ENCODE data around the gene PIGBOS1.

The PIGBOS1 gene, protein sequence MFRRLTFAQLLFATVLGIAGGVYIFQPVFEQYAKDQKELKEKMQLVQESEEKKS

DNA sequence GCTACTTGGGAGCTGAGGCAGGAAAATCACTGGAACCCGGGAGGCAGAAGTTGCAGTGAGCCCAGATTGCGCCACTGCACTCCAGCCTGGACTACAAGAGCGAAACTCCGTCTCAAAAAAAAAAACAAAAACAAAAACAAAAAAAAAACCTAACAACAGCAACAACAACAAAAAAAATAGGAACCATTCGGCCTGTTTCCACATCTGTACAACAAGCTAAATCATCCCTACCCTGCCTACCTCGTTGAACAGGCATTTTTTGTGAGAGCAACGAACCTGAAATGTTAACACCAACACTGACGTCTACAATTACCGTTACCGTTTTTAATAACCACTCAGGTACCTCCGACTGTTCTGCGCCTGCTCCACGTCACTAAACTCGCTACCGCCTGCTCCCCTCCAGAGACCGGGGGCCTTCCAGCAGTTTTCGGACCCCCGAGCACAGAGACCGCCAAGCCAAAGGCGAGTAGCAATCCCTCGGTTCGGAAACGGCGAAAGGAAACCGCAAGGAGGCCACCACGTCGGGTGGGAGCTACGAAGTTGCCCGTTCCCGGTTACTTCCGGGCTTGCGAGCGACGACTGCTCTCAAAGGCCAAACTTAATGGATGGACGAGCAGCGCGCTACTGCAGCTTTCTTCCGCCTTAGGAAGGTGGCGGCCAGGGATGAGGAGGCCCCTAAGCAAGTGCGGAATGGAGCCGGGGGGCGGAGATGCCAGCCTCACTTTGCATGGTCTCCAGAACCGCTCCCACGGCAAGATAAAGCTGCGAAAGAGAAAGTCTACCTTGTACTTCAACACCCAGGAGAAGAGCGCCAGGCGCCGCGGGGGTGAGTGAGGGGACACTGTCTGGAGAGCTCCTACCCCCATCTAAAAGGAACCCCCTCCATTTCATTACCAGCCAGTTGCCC lies at the start of gene PIGBOS1, which contains the start of gene PIGB:
Gene PIGBOS1, minus strand, starts transcription at position 536 of the 907 bp plus-strand sequence. CDS start 1,331 bp downstream, outside the sequence.
Gene PIGB, plus strand, starts transcription at position 635 of the 907 bp plus-strand sequence. Its CDS starts 29 bp downstream, at position 664.
- peak within 1 kb of the TSS; percentile 86 to 89 for H3K27ac ChIP-seq (ENCODE audit: low read depth in 2 of 2, low read length in 2 of 2)
- peaks cover 2 to 4% of the 10 kb centered on the region in 2 donors for H3K4me1 ChIP-seq (ENCODE audit: control insufficient read depth in 2 of 2, insufficient read depth in 2 of 2, low read length in 2 of 2)
- no peaks in the 10 kb centered on the region for H3K27me3 ChIP-seq (ENCODE audit: control insufficient read depth in 2 of 2, insufficient read depth in 2 of 2, low read length in 2 of 2)
- no peaks in the 10 kb centered on the region for H3K9me3 ChIP-seq (ENCODE audit: control insufficient read depth in 2 of 2, low read length in 2 of 2)
- peak within 1 kb of the TSS; percentile 98 to 99 for H3K4me3 ChIP-seq (ENCODE audit: low read length in 2 of 2)
- H3K9ac ChIP-seq (ENCODE audit: low read depth in 1 of 2, low read length in 2 of 2) = peak within 1 kb of the TSS; percentile 84 to 94
- no peaks in the 10 kb centered on the region for H3K36me3 ChIP-seq (ENCODE audit: control insufficient read depth in 2 of 2, insufficient read depth in 2 of 2, low read length in 2 of 2)

DNA sequence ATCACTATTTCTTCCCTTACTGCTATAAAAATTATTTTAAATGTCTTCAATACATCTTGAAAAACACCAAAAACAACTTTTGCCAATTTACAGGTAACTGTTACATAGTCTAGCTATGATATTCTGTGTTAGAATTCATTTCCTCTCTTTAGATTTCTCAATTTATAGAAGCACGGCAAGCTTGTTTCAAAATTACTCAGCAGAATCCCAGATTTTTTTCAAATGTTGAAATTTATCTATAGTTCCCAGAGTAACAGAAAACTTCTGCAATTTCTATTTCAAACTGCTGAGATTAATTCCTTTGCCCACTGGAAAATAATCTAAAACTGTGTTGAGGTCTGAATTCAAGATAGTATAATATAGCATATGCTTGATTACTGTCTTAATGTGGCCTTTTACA lies 48.1 kb upstream of the PIGBOS1 start:
- H3K4me1 ChIP-seq (ENCODE audit: control insufficient read depth in 2 of 2, insufficient read depth in 2 of 2, low read length in 2 of 2) = no peaks in the 10 kb centered on the region
- H3K27me3 ChIP-seq (ENCODE audit: control insufficient read depth in 2 of 2, insufficient read depth in 2 of 2, low read length in 2 of 2) = no peaks in the 10 kb centered on the region
- no peak overlapping the region for H3K4me3 ChIP-seq (ENCODE audit: low read length in 2 of 2)
- peaks cover 4 to 7% of the 10 kb centered on the region in 2 donors for H3K36me3 ChIP-seq (ENCODE audit: control insufficient read depth in 2 of 2, insufficient read depth in 2 of 2, low read length in 2 of 2)
- H3K9me3 ChIP-seq (ENCODE audit: control insufficient read depth in 2 of 2, low read length in 2 of 2) = no peaks in the 10 kb centered on the region
- no peak overlapping the region for H3K9ac ChIP-seq (ENCODE audit: low read depth in 1 of 2, low read length in 2 of 2)
- H3K27ac ChIP-seq (ENCODE audit: low read depth in 2 of 2, low read length in 2 of 2) = no peak overlapping the region

DNA sequence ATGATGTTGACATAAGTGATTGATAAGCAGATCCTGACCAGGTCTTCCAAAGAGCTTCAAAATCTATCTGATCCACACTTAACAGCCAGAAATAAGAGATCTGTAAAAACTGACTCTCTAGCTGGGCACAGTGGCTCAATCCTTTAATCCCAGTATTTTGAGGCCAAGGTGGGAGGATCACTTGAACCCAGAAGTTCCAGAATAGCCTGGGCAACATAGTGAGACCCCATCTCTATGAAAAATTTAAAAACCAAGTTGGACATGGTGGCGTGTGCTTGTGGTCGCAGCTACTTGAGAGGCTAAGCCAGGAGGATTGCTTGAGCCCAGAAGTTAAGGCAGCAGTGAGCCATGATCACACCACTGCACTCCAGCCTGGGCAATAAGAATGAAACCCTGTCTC lies 43.7 kb upstream of the PIGBOS1 start:
- Histone ChIP-seq H3K9ac (ENCODE audit: low read depth in 1 of 2, low read length in 2 of 2) (no peak overlapping the region), H3K4me3 (ENCODE audit: low read length in 2 of 2) (no peak overlapping the region), H3K27me3 (ENCODE audit: control insufficient read depth in 2 of 2, insufficient read depth in 2 of 2, low read length in 2 of 2) (no peaks in the 10 kb centered on the region), H3K27ac (ENCODE audit: low read depth in 2 of 2, low read length in 2 of 2) (no peak overlapping the region), H3K4me1 (ENCODE audit: control insufficient read depth in 2 of 2, insufficient read depth in 2 of 2, low read length in 2 of 2) (no peaks in the 10 kb centered on the region), H3K36me3 (ENCODE audit: control insufficient read depth in 2 of 2, insufficient read depth in 2 of 2, low read length in 2 of 2) (peaks cover 7% of the 10 kb centered on the region in 2 donors), H3K9me3 (ENCODE audit: control insufficient read depth in 2 of 2, low read length in 2 of 2) (no peaks in the 10 kb centered on the region)

DNA sequence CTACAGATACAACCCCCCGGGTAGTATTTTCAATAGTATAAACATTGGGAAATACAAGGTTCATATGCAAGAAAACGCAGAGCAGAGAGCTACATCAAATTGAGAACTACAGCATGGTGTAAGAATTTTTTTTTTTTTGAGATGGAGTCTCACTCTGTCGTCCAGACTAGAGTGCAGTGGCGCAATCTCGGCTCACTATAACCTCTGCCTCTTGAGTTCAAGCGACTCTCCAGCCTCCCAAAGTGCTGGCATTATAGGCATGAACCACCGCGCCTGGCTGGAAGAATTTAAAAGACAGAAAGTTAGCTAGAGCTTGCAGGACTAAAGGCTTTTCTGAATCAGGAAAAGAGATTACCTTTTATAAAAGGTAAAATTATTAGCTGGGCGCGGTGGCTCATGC lies 42.1 kb upstream of the PIGBOS1 start:
- Histone ChIP-seq H3K27me3 (ENCODE audit: control insufficient read depth in 2 of 2, insufficient read depth in 2 of 2, low read length in 2 of 2) (no peaks in the 10 kb centered on the region), H3K9ac (ENCODE audit: low read depth in 1 of 2, low read length in 2 of 2) (no peak overlapping the region), H3K27ac (ENCODE audit: low read depth in 2 of 2, low read length in 2 of 2) (no peak overlapping the region), H3K9me3 (ENCODE audit: control insufficient read depth in 2 of 2, low read length in 2 of 2) (no peaks in the 10 kb centered on the region), H3K4me1 (ENCODE audit: control insufficient read depth in 2 of 2, insufficient read depth in 2 of 2, low read length in 2 of 2) (no peaks in the 10 kb centered on the region), H3K4me3 (ENCODE audit: low read length in 2 of 2) (no peak overlapping the region), H3K36me3 (ENCODE audit: control insufficient read depth in 2 of 2, insufficient read depth in 2 of 2, low read length in 2 of 2) (peaks cover 7 to 16% of the 10 kb centered on the region in 2 donors)

DNA sequence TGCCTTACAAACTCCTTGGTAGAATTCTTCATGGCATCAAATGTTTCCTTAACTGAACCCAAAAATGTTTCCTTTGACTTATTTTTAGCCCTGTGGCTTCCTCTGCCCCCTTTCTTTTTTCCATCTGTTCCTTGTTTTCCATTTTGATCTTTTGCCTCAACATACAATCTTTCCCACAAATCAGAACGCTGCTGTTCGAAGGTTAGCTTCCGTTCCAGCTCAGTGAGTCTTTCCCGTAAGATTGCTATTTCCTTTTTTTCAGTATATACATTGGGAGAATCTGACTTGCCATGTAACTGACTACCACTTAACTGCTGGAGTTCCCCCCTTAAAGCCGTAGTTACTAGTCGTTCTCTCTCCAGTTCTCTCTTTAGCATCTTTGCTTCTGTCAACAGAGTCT lies 41.3 kb upstream of the PIGBOS1 start:
- H3K4me3 ChIP-seq (ENCODE audit: low read length in 2 of 2) = no peak overlapping the region
- peaks cover 12 to 16% of the 10 kb centered on the region in 2 donors for H3K36me3 ChIP-seq (ENCODE audit: control insufficient read depth in 2 of 2, insufficient read depth in 2 of 2, low read length in 2 of 2)
- H3K9ac ChIP-seq (ENCODE audit: low read depth in 1 of 2, low read length in 2 of 2) = no peak overlapping the region
- no peaks in the 10 kb centered on the region for H3K27me3 ChIP-seq (ENCODE audit: control insufficient read depth in 2 of 2, insufficient read depth in 2 of 2, low read length in 2 of 2)
- no peaks in the 10 kb centered on the region for H3K9me3 ChIP-seq (ENCODE audit: control insufficient read depth in 2 of 2, low read length in 2 of 2)
- no peaks in the 10 kb centered on the region for H3K4me1 ChIP-seq (ENCODE audit: control insufficient read depth in 2 of 2, insufficient read depth in 2 of 2, low read length in 2 of 2)
- no peak overlapping the region for H3K27ac ChIP-seq (ENCODE audit: low read depth in 2 of 2, low read length in 2 of 2)

DNA sequence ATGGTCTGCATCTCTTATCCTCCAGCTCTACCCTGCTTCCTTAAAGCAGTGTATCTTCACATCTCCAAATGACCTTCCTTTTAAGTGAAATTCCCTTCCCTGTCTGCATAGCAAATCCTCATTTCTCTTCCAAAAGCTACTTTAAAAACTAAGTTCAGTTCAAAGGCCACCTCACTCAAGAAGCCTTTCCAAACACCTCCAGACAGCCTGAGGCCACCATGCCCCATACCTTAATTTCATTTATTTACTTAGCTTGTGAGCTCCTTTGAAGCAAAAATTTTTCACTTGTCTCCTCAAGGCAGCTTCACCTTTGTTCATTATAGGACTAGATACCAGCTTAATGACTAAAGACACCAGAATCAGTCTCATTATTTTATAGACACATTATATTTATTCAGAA lies 39.5 kb upstream of the PIGBOS1 start:
- Histone ChIP-seq H3K9ac (ENCODE audit: low read depth in 1 of 2, low read length in 2 of 2) (no peak overlapping the region), H3K4me3 (ENCODE audit: low read length in 2 of 2) (no peak overlapping the region), H3K27me3 (ENCODE audit: control insufficient read depth in 2 of 2, insufficient read depth in 2 of 2, low read length in 2 of 2) (no peaks in the 10 kb centered on the region), H3K27ac (ENCODE audit: low read depth in 2 of 2, low read length in 2 of 2) (no peak overlapping the region), H3K9me3 (ENCODE audit: control insufficient read depth in 2 of 2, low read length in 2 of 2) (no peaks in the 10 kb centered on the region), H3K36me3 (ENCODE audit: control insufficient read depth in 2 of 2, insufficient read depth in 2 of 2, low read length in 2 of 2) (peaks cover 9 to 16% of the 10 kb centered on the region in 2 donors), H3K4me1 (ENCODE audit: control insufficient read depth in 2 of 2, insufficient read depth in 2 of 2, low read length in 2 of 2) (no peaks in the 10 kb centered on the region)

DNA sequence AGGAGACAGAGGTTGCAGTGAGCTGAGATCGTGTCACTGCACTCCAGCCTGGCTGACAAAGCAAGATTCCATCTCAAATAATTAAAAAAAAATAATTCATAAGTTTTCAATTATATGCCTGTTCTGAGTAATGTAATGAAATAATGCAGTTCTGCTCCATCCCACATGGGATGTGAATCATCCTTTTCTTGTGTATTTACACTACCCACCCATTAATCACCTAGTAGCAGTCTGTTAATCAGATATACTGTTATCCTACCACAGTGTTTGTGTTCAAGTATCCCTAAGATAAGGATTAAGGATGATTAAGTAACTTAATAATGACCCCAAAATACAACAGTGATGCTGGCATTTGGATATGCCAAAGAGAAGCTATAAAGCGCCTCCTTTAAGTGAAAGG lies 38.9 kb upstream of the PIGBOS1 start:
- no peak overlapping the region for H3K27ac ChIP-seq (ENCODE audit: low read depth in 2 of 2, low read length in 2 of 2)
- H3K4me1 ChIP-seq (ENCODE audit: control insufficient read depth in 2 of 2, insufficient read depth in 2 of 2, low read length in 2 of 2) = no peaks in the 10 kb centered on the region
- H3K27me3 ChIP-seq (ENCODE audit: control insufficient read depth in 2 of 2, insufficient read depth in 2 of 2, low read length in 2 of 2) = no peaks in the 10 kb centered on the region
- H3K4me3 ChIP-seq (ENCODE audit: low read length in 2 of 2) = no peak overlapping the region
- no peak overlapping the region for H3K9ac ChIP-seq (ENCODE audit: low read depth in 1 of 2, low read length in 2 of 2)
- H3K9me3 ChIP-seq (ENCODE audit: control insufficient read depth in 2 of 2, low read length in 2 of 2) = no peaks in the 10 kb centered on the region
- peaks cover 9 to 16% of the 10 kb centered on the region in 2 donors for H3K36me3 ChIP-seq (ENCODE audit: control insufficient read depth in 2 of 2, insufficient read depth in 2 of 2, low read length in 2 of 2)

DNA sequence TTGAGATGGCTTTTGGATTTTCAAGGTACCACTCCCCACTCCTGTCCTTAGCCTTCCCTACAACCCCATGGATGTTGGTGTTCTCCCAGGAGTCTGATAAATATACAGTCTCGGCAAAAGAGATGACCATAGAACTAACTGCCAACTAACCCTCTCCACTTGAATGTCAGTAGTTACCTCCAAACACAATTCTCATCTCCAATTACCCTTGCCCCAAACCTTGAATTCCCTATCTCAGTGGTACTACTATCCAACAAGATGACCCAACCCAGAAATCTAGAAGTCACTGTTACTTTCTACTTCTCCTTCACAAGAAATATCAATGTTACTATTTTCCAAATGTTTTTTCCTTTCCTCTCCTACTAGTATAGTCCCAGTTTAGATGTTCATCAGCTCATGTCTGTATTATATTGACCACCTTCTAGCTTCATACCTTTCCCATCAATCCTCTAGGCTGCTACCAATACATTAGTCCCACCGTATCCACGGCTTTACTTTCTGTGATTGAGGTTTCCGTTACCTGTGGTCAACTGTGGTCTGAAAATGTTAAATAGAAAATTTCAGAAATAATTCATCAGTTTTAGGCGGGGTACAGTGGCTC lies 38.2 kb upstream of the PIGBOS1 start:
- no peak overlapping the region for H3K4me3 ChIP-seq (ENCODE audit: low read length in 2 of 2)
- no peak overlapping the region for H3K27ac ChIP-seq (ENCODE audit: low read depth in 2 of 2, low read length in 2 of 2)
- H3K9me3 ChIP-seq (ENCODE audit: control insufficient read depth in 2 of 2, low read length in 2 of 2) = no peaks in the 10 kb centered on the region
- no peaks in the 10 kb centered on the region for H3K4me1 ChIP-seq (ENCODE audit: control insufficient read depth in 2 of 2, insufficient read depth in 2 of 2, low read length in 2 of 2)
- peaks cover 9 to 16% of the 10 kb centered on the region in 2 donors for H3K36me3 ChIP-seq (ENCODE audit: control insufficient read depth in 2 of 2, insufficient read depth in 2 of 2, low read length in 2 of 2)
- H3K27me3 ChIP-seq (ENCODE audit: control insufficient read depth in 2 of 2, insufficient read depth in 2 of 2, low read length in 2 of 2) = no peaks in the 10 kb centered on the region
- no peak overlapping the region for H3K9ac ChIP-seq (ENCODE audit: low read depth in 1 of 2, low read length in 2 of 2)

DNA sequence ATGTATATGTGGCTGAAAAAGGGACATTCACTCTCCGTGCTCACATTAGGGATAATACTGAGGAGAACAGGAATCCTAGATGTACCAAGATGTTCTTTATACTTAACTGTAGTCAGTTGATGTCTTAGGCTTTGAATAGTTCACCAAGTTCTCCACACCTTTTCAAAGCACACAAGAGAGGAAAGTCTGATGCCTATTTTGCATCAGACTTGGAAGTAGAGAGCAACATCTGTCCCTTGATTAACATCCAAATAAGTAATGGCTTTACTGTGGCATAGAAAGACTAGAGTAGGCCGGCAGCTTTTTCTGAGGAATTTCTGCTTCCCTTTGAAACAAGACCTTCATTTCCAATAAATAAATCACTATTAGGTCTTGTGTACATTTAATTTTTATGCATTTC lies 34.1 kb upstream of the PIGBOS1 start:
- H3K27me3 ChIP-seq (ENCODE audit: control insufficient read depth in 2 of 2, insufficient read depth in 2 of 2, low read length in 2 of 2) = no peaks in the 10 kb centered on the region
- no peak overlapping the region for H3K4me3 ChIP-seq (ENCODE audit: low read length in 2 of 2)
- no peaks in the 10 kb centered on the region for H3K4me1 ChIP-seq (ENCODE audit: control insufficient read depth in 2 of 2, insufficient read depth in 2 of 2, low read length in 2 of 2)
- no peak overlapping the region for H3K9ac ChIP-seq (ENCODE audit: low read depth in 1 of 2, low read length in 2 of 2)
- H3K9me3 ChIP-seq (ENCODE audit: control insufficient read depth in 2 of 2, low read length in 2 of 2) = no peaks in the 10 kb centered on the region
- peaks cover 7 to 9% of the 10 kb centered on the region in 2 donors for H3K36me3 ChIP-seq (ENCODE audit: control insufficient read depth in 2 of 2, insufficient read depth in 2 of 2, low read length in 2 of 2)
- H3K27ac ChIP-seq (ENCODE audit: low read depth in 2 of 2, low read length in 2 of 2) = no peak overlapping the region

DNA sequence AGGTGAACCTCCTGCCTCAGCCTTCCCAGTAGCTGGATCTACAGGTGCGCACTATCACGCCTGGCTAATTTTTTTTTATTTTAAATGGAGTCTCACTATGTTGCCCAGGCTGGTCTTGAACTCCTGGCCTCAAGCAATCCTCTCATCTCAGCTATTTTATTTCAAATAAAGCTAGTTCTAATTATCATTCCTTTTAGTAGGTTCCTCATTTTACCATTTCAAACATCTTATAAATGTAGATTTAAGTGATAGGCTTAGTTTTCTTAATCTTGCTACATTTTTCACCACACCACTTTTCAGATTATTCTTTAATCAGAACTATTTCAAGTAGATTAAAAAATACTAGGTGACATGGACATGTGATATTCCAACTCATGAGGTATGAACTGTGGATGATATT lies 30.4 kb upstream of the PIGBOS1 start:
- Histone ChIP-seq H3K9me3 (ENCODE audit: control insufficient read depth in 2 of 2, low read length in 2 of 2) (no peaks in the 10 kb centered on the region), H3K9ac (ENCODE audit: low read depth in 1 of 2, low read length in 2 of 2) (no peak overlapping the region), H3K27ac (ENCODE audit: low read depth in 2 of 2, low read length in 2 of 2) (no peak overlapping the region), H3K4me1 (ENCODE audit: control insufficient read depth in 2 of 2, insufficient read depth in 2 of 2, low read length in 2 of 2) (no peaks in the 10 kb centered on the region), H3K36me3 (ENCODE audit: control insufficient read depth in 2 of 2, insufficient read depth in 2 of 2, low read length in 2 of 2) (peaks cover 0 to 5% of the 10 kb centered on the region in 2 donors), H3K27me3 (ENCODE audit: control insufficient read depth in 2 of 2, insufficient read depth in 2 of 2, low read length in 2 of 2) (no peaks in the 10 kb centered on the region), H3K4me3 (ENCODE audit: low read length in 2 of 2) (no peak overlapping the region)
